ENCODE measurements around the gene LUZP2. TPM values are rescaled to one million over a fixed set of nuclear protein-coding genes. Genes with fewer than 3 reads are reported as not detected.

Gene LUZP2
- polyA plus RNA-seq, 1 of the 3 experiments (the other 2 are of a cell fraction) = 0.03 TPM

- H3K4me3 ChIP-seq (ENCODE audit: low read depth in 2 of 2, low read length in 1 of 2) = no peak overlapping the region
- H3K9me3 ChIP-seq = no peaks in the 10 kb centered on the region
- H2AFZ ChIP-seq (ENCODE audit: low read depth) = no peak overlapping the region
- ChIA-PET POLR2A (interaction anchor here (0.7 kb wide), 2 partner anchors 639 to 1356 kb away, joined by 3 to 4 read pairs; no protein-coding TSS in a partner anchor), CTCF (no interaction called here)
- no peaks in the 10 kb centered on the region for H3K27me3 ChIP-seq (ENCODE audit: insufficient read depth)
- no peak overlapping the region for H3K27ac ChIP-seq (ENCODE audit: low read depth in 2 of 2, low read length in 1 of 2)
- H3K36me3 ChIP-seq (replicated peaks in 1 of 2; ENCODE audit: control insufficient read depth in 1 of 2, insufficient read depth in 2 of 2, low read length in 1 of 2) = no peaks in the 10 kb centered on the region
- TF ChIP-seq NFIC (IDR thresholded peaks at IDR 0.05; ENCODE audit: borderline replicate concordance) (no peak), POLR2AphosphoS5 (IDR thresholded peaks at IDR 0.05; ENCODE audit: low read depth, low read length) (no peak), YY1 (IDR thresholded peaks at IDR 0.05; ENCODE audit: low read depth) (no peak), REST (IDR thresholded peaks at IDR 0.05; ENCODE audit: low read depth, low read length) (no peak), RFX5 (IDR thresholded peaks at IDR 0.05; ENCODE audit: low read length) (no peak), GATA2 (CRISPR knock-in tag; IDR thresholded peaks at IDR 0.05) (no peak), TCF12 (IDR thresholded peaks at IDR 0.05) (no peak), SMC3 (IDR thresholded peaks at IDR 0.05; ENCODE audit: low read depth, low read length) (no peak), MAX (IDR thresholded peaks at IDR 0.05; ENCODE audit: low read depth) (no peak), USF1 (IDR thresholded peaks at IDR 0.05; ENCODE audit: borderline replicate concordance, low read depth) (no peak), MXI1 (IDR thresholded peaks at IDR 0.05; ENCODE audit: low read depth, low read length) (no peak), SIN3A (IDR thresholded peaks at IDR 0.05; ENCODE audit: borderline replicate concordance, low read depth, low read length) (no peak)
- no peak overlapping the region for H3K9ac ChIP-seq
- 86% methylated on average over 3 of the region's 3 CpGs for WGBS (ENCODE audit: low lambda C conversion rate)
- DNase-seq = no peak
- no peaks in the 10 kb centered on the region for H3K9me2 ChIP-seq
- no peak overlapping the region for H3K4me2 ChIP-seq
- no peaks in the 10 kb centered on the region for H3F3A ChIP-seq (replicated peaks; ENCODE audit: insufficient read depth)
- no peaks in the 10 kb centered on the region for H4K20me1 ChIP-seq (ENCODE audit: insufficient read depth)
- H3K4me1 ChIP-seq (ENCODE audit: control insufficient read depth in 1 of 2, insufficient read depth in 2 of 2, low read depth in 1 of 2, low read length in 1 of 2) = no peaks in the 10 kb centered on the region
- no peaks in the 10 kb centered on the region for H3K79me2 ChIP-seq (ENCODE audit: insufficient read depth)
Observed at GRCh38 chr11:24543771-24544170, 46.9 kb downstream of the LUZP2 start.

GRCh38 chr11:24556693-24557092 lies 59.8 kb downstream of the LUZP2 start:
- WGBS (ENCODE audit: low lambda C conversion rate) = 52% methylated on average over 3 of the region's 3 CpGs
- ChIA-PET CTCF (no interaction called here), POLR2A (no interaction called here)

More at GRCh38 chr11:24556693-24557092, 59.8 kb downstream of the LUZP2 start:
- no peak overlapping the region for H3K4me3 ChIP-seq (ENCODE audit: low read depth in 2 of 2, low read length in 1 of 2)
- no peak for DNase-seq
- H3F3A ChIP-seq (replicated peaks; ENCODE audit: insufficient read depth) = no peaks in the 10 kb centered on the region
- H3K27ac ChIP-seq (ENCODE audit: low read depth in 2 of 2, low read length in 1 of 2) = no peak overlapping the region
- no peak overlapping the region for H3K4me2 ChIP-seq
- no peak overlapping the region for H3K9ac ChIP-seq
- H3K9me2 ChIP-seq = no peaks in the 10 kb centered on the region
- no peak for TF ChIP-seq RXRA (IDR thresholded peaks at IDR 0.05; ENCODE audit: borderline replicate concordance, low read depth)
- TF ChIP-seq JUND (IDR thresholded peaks at IDR 0.05) = no peak
- TF ChIP-seq CTCF (IDR thresholded peaks at IDR 0.05) = no peak
- TF ChIP-seq FOSL2 (IDR thresholded peaks at IDR 0.05; ENCODE audit: borderline replicate concordance, low read depth) = no peak
- TF ChIP-seq ZBTB33 (IDR thresholded peaks at IDR 0.05; ENCODE audit: borderline replicate concordance, low read depth) = no peak
- no peak for TF ChIP-seq RAD21 (IDR thresholded peaks at IDR 0.05; ENCODE audit: low read length)
- no peak for TF ChIP-seq NFIC (IDR thresholded peaks at IDR 0.05; ENCODE audit: borderline replicate concordance)
- TF ChIP-seq FOXJ3 (CRISPR knock-in tag; IDR thresholded peaks at IDR 0.05) = no peak
- TF ChIP-seq SIN3A (IDR thresholded peaks at IDR 0.05; ENCODE audit: borderline replicate concordance, low read depth, low read length) = no peak
- TF ChIP-seq SMC3 (IDR thresholded peaks at IDR 0.05; ENCODE audit: low read depth, low read length) = no peak
- no peaks in the 10 kb centered on the region for H3K9me3 ChIP-seq
- H3K36me3 ChIP-seq (replicated peaks in 1 of 2; ENCODE audit: control insufficient read depth in 1 of 2, insufficient read depth in 2 of 2, low read length in 1 of 2) = no peaks in the 10 kb centered on the region
- H3K27me3 ChIP-seq (ENCODE audit: insufficient read depth) = no peaks in the 10 kb centered on the region
- H3K4me1 ChIP-seq (ENCODE audit: control insufficient read depth in 1 of 2, insufficient read depth in 2 of 2, low read depth in 1 of 2, low read length in 1 of 2) = no peaks in the 10 kb centered on the region
- no peaks in the 10 kb centered on the region for H3K79me2 ChIP-seq (ENCODE audit: insufficient read depth)
- no peaks in the 10 kb centered on the region for H4K20me1 ChIP-seq (ENCODE audit: insufficient read depth)
- no peak overlapping the region for H2AFZ ChIP-seq (ENCODE audit: low read depth)

All from SK-N-SH (cell line).